WI38 (cell line): ENCODE data around the gene GAL.

ENCODE experiments used
- H3K4me3 ChIP-seq: 2 replicates; pipeline ENCODE4 v1.5.1; 2011; ENCODE audit warnings: low read depth, mild to moderate bottlenecking, control low read depth, low read length
- CTCF ChIP-seq: IDR thresholded peaks from 2 replicates; pipeline ENCODE4 v1.5.1; 2012; ENCODE audit warnings: low read depth, mild to moderate bottlenecking, control low read depth, low read length

The GAL gene

GRCh38 chr11:68667511-68668500 lies 16.5 kb upstream of the GAL start:
- no peak for TF ChIP-seq CTCF

GRCh38 chr11:68669301-68670090 lies 14.8 kb upstream of the GAL start:
- no peak overlapping the region for H3K4me3 ChIP-seq
- TF ChIP-seq CTCF, result no peak

More at GRCh38 chr11:68667511-68668500, 16.5 kb upstream of the GAL start:
- no peak overlapping the region for H3K4me3 ChIP-seq

- no peak overlapping the region for H3K4me3 ChIP-seq
- no peak for TF ChIP-seq CTCF
Observed at GRCh38 chr11:68670208-68670992, 13.9 kb upstream of the GAL start.

GRCh38 chr11:68673306-68673945 lies 10.9 kb upstream of the GAL start:
- TF ChIP-seq CTCF, result no peak
- H3K4me3 ChIP-seq, result no peak overlapping the region

GRCh38 chr11:68673991-68674390 lies 10.4 kb upstream of the GAL start:
- no peak for TF ChIP-seq CTCF
- H3K4me3 ChIP-seq, result no peak overlapping the region

- H3K4me3 ChIP-seq, result no peak overlapping the region
- no peak for TF ChIP-seq CTCF
Observed at GRCh38 chr11:68674461-68674860, 9.9 kb upstream of the GAL start.
